Keratinocyte (primary cell): ENCODE data around the gene ZNF24. TPM values are rescaled to one million over a fixed set of nuclear protein-coding genes. Genes with fewer than 3 reads are reported as not detected.

ENCODE experiments used
- DNase-seq: peaks from one replicate; pipeline ENCODE4 v3.0.0-alpha.2; 2011; ENCODE audit warnings: low read depth, missing footprints, low spot score
- FAIRE-seq: peaks from 2 replicates; lab custom pipeline; 2011; peaks lifted over from hg19 to GRCh38; lab: Jason Lieb, UNC
- H2AFZ ChIP-seq: 2 replicates; pipeline ENCODE4 v1.6.0; 2012; ENCODE audit warnings: low read length, control low read depth, inconsistent platforms; ENCODE audit not compliant: control insufficient read depth
- H3K27ac ChIP-seq: 2 replicates; pipeline ENCODE4 v1.5.1; 2011; ENCODE audit warnings: low read length; ENCODE audit not compliant: control insufficient read depth, insufficient read depth
- H3K27me3 ChIP-seq: 3 replicates; pipeline ENCODE4 v1.6.0; 2011; ENCODE audit warnings: low read length; ENCODE audit not compliant: control insufficient read depth, insufficient read depth; ENCODE audit errors: extremely low read depth
- H3K36me3 ChIP-seq, 2 experiments: 2 replicates in 1 of 2; 3 replicates in 1 of 2; pipeline ENCODE4 v1.5.1; 2011; ENCODE audit warnings: low read length in 2 of 2, mild to moderate bottlenecking in 1 of 2; ENCODE audit not compliant: control insufficient read depth in 2 of 2, insufficient read depth in 2 of 2; ENCODE audit errors: extremely low read depth in 1 of 2
- H3K4me1 ChIP-seq: 3 replicates; pipeline ENCODE4 v1.5.1; 2011; ENCODE audit warnings: low read length; ENCODE audit not compliant: control insufficient read depth, insufficient read depth; ENCODE audit errors: extremely low read depth
- H3K4me2 ChIP-seq: 3 replicates; pipeline ENCODE4 v1.6.0; 2011; ENCODE audit warnings: low read depth, low read length; ENCODE audit not compliant: control insufficient read depth, insufficient read depth; ENCODE audit errors: extremely low read depth
- H3K4me3 ChIP-seq, 3 experiments: fragments of 200-600 bp in 1 of 3; sonication (generic) in 1 of 3; 2 replicates in 2 of 3; 3 replicates in 1 of 3; pipeline ENCODE4 v1.5.1; 2011 to 2016; ENCODE audit warnings: low read length in 3 of 3, mild to moderate bottlenecking in 3 of 3, control low read depth in 2 of 3, inconsistent platforms in 1 of 3, low read depth in 1 of 3, mixed read lengths in 1 of 3, mixed run types in 1 of 3, moderate library complexity in 1 of 3; ENCODE audit not compliant: control insufficient read depth in 2 of 3, insufficient read depth in 2 of 3; ENCODE audit errors: extremely low read depth in 1 of 3
- H3K79me2 ChIP-seq: 2 replicates; pipeline ENCODE4 v1.6.0; 2012; ENCODE audit warnings: low read length; ENCODE audit not compliant: control insufficient read depth, insufficient read depth
- H3K9ac ChIP-seq: 3 replicates; pipeline ENCODE4 v1.6.0; 2011; ENCODE audit warnings: low read length; ENCODE audit not compliant: control insufficient read depth, insufficient read depth; ENCODE audit errors: extremely low read depth
- H3K9me1 ChIP-seq: 3 replicates; pipeline ENCODE4 v1.6.0; 2011; ENCODE audit warnings: low read length; ENCODE audit not compliant: control insufficient read depth, insufficient read depth; ENCODE audit errors: extremely low read depth
- H3K9me3 ChIP-seq: 2 replicates; pipeline ENCODE4 v1.5.1; 2012; ENCODE audit warnings: low read depth, low read length; ENCODE audit not compliant: control insufficient read depth
- H4K20me1 ChIP-seq: 3 replicates; pipeline ENCODE4 v1.6.0; 2011; ENCODE audit warnings: low read length; ENCODE audit not compliant: control insufficient read depth, insufficient read depth; ENCODE audit errors: extremely low read depth
- CTCF ChIP-seq, 3 experiments: IDR thresholded peaks in 1 of 3; conservative IDR thresholded peaks in 1 of 3; optimal IDR thresholded peaks in 1 of 3; 2 replicates in 2 of 3; 3 replicates in 1 of 3; pipeline versions ENCODE3 to v1.5.1; 2011; ENCODE audit warnings: low read length in 3 of 3, mild to moderate bottlenecking in 3 of 3, moderate library complexity in 2 of 3, control low read depth in 1 of 3, inconsistent platforms in 1 of 3; ENCODE audit not compliant: insufficient read depth in 2 of 3; ENCODE audit errors: extremely low read depth in 1 of 3
- EZH2 ChIP-seq: IDR thresholded peaks from one replicate; pipeline ENCODE4 v1.6.1; 2012; ENCODE audit warnings: inconsistent platforms, mild to moderate bottlenecking, low read length, moderate library complexity
- dilution Hi-C: fragments of 300-500 bp; cut with MboI; formaldehyde crosslinking; loops from one replicate; pipeline ENCODE4 v1.7.0; 2020; ENCODE audit warnings: low sequenced_read_pairs; ENCODE audit not compliant: extremely low pct_ligation_motif_present
- polyA plus RNA-seq, 5 experiments: library from polyadenylated mRNA; depleted of rRNA in 3 of 5; stranded (reverse) in 3 of 5; stranded (forward) in 1 of 5; unstranded in 1 of 5; fragments of >200 nt; gene quantifications; 1 replicate in 1 of 5; 2 replicates in 3 of 5; 3 replicates in 1 of 5; pipeline versions ENCODE4 v1.2.1 to v1.2.3, GENCODE V29; 2011 to 2012; ENCODE audit warnings: missing spikeins in 2 of 5, low read depth in 1 of 5, low replicate concordance in 1 of 5

ZNF24 gene
- polyA plus RNA-seq, 1 donor (not counting 4 experiments of a cell fraction or from before 2014, with no cell fraction given): 20.3 TPM

GRCh38 chr18:35386600-35387100 is 42.4 kb upstream of the ZNF24 start:
- FAIRE-seq: no peak
- Histone ChIP-seq H2AFZ (no peak overlapping the region), H3K4me1 (no peaks in the 10 kb centered on the region)

DNA sequence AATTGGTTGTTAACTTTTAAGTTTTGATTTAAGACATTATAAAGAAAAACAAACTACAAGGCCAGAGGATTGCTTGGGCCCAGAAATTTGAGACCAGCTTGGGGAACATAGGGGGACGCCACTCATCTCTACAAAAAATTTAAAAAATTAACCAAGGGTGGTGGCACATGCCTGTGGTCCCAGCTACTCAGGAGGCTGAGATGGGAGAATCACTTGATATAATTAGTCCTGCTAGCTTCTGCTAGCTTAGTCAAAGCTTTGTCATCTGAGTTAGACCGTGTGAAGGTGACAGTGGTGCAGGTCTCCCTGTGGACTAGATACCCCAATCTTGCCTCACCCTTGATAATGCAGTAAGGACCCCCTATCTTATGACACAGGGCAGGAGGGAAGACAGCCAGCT is 38.9 kb upstream of the ZNF24 start:
- Histone ChIP-seq H3K79me2 (no peaks in the 10 kb centered on the region), H3K4me2 (no peak overlapping the region), H3K9me1 (no peaks in the 10 kb centered on the region), H3K4me1 (peaks cover 3% of the 10 kb centered on the region), H3K9ac (no peak overlapping the region), H3K9me3 (no peaks in the 10 kb centered on the region), H3K27ac (no peak overlapping the region), H2AFZ (no peak overlapping the region), H3K27me3 (no peaks in the 10 kb centered on the region), H3K36me3 (no peaks in the 10 kb centered on the region), H4K20me1 (no peaks in the 10 kb centered on the region), H3K4me3 (no peak overlapping the region)
- TF ChIP-seq CTCF (optimal IDR thresholded peaks at IDR 0.05 in 1 of 3, IDR thresholded peaks at IDR 0.05 in 1 of 3, conservative IDR thresholded peaks at IDR 0.05 in 1 of 3; ENCODE audit: extremely low read depth in 1 of 3, insufficient read depth in 2 of 3, low read length in 3 of 3): no peak
- TF ChIP-seq EZH2: no peak
- DNase-seq: no peak
- dilution Hi-C loops: no loop called here
- no peak for FAIRE-seq

More at GRCh38 chr18:35386600-35387100, 42.4 kb upstream of the ZNF24 start:
- H3K27me3 ChIP-seq: no peaks in the 10 kb centered on the region
- no peaks in the 10 kb centered on the region for H3K9me1 ChIP-seq
- no peak overlapping the region for H3K27ac ChIP-seq
- peak; percentile 44 for DNase-seq
- H3K79me2 ChIP-seq: no peaks in the 10 kb centered on the region
- TF ChIP-seq EZH2: no peak
- peak; percentile 86 to 94 (median 89) for TF ChIP-seq CTCF (optimal IDR thresholded peaks at IDR 0.05 in 1 of 3, IDR thresholded peaks at IDR 0.05 in 1 of 3, conservative IDR thresholded peaks at IDR 0.05 in 1 of 3; ENCODE audit: extremely low read depth in 1 of 3, insufficient read depth in 2 of 3, low read length in 3 of 3)
- no peaks in the 10 kb centered on the region for H4K20me1 ChIP-seq
- H3K4me2 ChIP-seq: no peak overlapping the region
- H3K36me3 ChIP-seq: no peaks in the 10 kb centered on the region
- no peak overlapping the region for H3K4me3 ChIP-seq
- dilution Hi-C loops: no loop called here
- no peak overlapping the region for H3K9ac ChIP-seq
- no peaks in the 10 kb centered on the region for H3K9me3 ChIP-seq
